ENCODE results near the gene KCNMA1. TPM values are rescaled to one million over a fixed set of nuclear protein-coding genes. Genes with fewer than 3 reads are reported as not detected.

The KCNMA1 gene
- total and polyA plus RNA-seq, 10 of the 15 experiments (the other 5 are each of a cell fraction or from before 2014, with no cell fraction given) = 8.5 to 77.0 (median 21.3) TPM

DNA sequence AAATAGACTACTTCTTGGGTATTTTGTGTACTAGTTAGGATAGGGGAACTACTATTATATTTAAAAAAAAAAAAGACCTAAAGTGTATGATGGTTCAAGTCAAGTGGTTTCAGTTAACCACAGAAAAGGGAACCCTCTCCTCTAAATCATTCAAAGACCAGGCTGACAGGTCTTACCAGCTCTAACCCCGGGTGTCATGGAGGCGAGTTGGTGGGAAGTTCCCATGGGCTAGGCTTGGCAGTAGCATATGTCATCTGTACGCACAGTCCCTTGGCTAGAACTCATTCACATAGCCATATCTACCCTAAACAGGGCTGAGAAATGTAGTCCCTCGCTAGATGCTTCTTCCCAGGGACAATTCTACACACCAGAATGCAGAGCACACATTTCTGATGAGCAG is 37.7 kb upstream of the KCNMA1 start (continued):
- TF ChIP-seq, protein P1, sequence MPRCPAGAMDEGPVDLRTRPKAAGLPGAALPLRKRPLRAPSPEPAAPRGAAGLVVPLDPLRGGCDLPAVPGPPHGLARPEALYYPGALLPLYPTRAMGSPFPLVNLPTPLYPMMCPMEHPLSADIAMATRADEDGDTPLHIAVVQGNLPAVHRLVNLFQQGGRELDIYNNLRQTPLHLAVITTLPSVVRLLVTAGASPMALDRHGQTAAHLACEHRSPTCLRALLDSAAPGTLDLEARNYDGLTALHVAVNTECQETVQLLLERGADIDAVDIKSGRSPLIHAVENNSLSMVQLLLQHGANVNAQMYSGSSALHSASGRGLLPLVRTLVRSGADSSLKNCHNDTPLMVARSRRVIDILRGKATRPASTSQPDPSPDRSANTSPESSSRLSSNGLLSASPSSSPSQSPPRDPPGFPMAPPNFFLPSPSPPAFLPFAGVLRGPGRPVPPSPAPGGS (IDR thresholded peaks at IDR 0.05; ENCODE audit: borderline replicate concordance, insufficient read depth, low read depth, low read length, poor library complexity, severe bottlenecking) = peak; percentile 44
- peak in 1 of 2 experiments; percentile 24; a peak in 1 of 4 replicates for TF ChIP-seq IKZF2 (IDR thresholded peaks at IDR 0.05)
- TF ChIP-seq TCF7 (IDR thresholded peaks at IDR 0.05; ENCODE audit: borderline replicate concordance) = no peak
- TF ChIP-seq KAT2A (conservative IDR thresholded peaks at IDR 0.05; ENCODE audit: control insufficient read depth, low read depth, low read length) = no peak
- TF ChIP-seq ATF7 (IDR thresholded peaks at IDR 0.05; ENCODE audit: low read depth) = peak; percentile 27; the same call in 1 of the 2 replicates
- TF ChIP-seq, protein P2, sequence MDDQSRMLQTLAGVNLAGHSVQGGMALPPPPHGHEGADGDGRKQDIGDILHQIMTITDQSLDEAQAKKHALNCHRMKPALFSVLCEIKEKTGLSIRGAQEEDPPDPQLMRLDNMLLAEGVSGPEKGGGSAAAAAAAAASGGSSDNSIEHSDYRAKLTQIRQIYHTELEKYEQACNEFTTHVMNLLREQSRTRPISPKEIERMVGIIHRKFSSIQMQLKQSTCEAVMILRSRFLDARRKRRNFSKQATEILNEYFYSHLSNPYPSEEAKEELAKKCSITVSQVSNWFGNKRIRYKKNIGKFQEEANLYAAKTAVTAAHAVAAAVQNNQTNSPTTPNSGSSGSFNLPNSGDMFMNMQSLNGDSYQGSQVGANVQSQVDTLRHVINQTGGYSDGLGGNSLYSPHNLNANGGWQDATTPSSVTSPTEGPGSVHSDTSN (IDR thresholded peaks at IDR 0.05; ENCODE audit: insufficient replicate concordance, low read depth, low read length) = peak; percentile 34
- peak; percentile 24 for TF ChIP-seq MEF2B (IDR thresholded peaks at IDR 0.05; ENCODE audit: partially characterized antibody, poor library complexity, severe bottlenecking)

DNA sequence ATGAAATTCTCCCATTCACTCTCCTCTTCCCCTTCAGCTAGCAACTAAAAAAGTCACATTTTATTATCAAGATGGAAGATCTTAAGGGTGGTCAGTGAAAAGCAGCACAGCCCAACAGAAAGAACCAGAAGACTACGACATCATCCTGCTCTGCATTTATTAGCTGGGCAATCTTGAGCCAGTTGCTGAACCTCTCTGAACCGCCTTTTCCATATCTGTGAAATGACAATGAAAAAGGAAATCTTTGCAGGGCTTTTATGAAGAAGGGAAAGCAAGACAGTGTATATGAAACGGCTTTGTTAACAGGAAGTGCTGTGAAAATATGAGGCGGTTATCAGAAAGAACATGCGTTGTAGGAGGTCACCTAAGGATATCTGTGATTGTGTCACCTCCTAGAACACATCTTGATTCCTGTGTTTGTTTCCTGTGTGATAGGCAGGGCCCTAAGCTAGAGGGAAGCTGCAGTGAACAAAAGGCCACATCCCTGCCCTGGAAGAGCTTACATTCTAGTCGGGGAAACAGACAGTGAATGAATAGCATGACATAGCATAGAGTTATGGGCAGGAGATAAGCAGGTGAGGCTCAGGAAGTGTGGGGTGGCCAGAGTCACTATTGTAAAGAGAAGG is 36.0 kb upstream of the KCNMA1 start:
- no peak for FAIRE-seq
- no peak overlapping the region for H3K4me3 ChIP-seq
- H3K4me1 ChIP-seq (ENCODE audit: control insufficient read depth, insufficient read depth, low read length) = no peaks in the 10 kb centered on the region
- H3K36me3 ChIP-seq (ENCODE audit: control insufficient read depth in 2 of 2, insufficient read depth in 2 of 2, low read length in 1 of 2) = no peaks in the 10 kb centered on the region; a peak in 1 of 4 replicates
- no peaks in the 10 kb centered on the region for H4K20me1 ChIP-seq (ENCODE audit: control insufficient read depth, insufficient read depth)
- no peak for TF ChIP-seq KLF5 (IDR thresholded peaks at IDR 0.05; ENCODE audit: partially characterized antibody)
- TF ChIP-seq, protein P3, sequence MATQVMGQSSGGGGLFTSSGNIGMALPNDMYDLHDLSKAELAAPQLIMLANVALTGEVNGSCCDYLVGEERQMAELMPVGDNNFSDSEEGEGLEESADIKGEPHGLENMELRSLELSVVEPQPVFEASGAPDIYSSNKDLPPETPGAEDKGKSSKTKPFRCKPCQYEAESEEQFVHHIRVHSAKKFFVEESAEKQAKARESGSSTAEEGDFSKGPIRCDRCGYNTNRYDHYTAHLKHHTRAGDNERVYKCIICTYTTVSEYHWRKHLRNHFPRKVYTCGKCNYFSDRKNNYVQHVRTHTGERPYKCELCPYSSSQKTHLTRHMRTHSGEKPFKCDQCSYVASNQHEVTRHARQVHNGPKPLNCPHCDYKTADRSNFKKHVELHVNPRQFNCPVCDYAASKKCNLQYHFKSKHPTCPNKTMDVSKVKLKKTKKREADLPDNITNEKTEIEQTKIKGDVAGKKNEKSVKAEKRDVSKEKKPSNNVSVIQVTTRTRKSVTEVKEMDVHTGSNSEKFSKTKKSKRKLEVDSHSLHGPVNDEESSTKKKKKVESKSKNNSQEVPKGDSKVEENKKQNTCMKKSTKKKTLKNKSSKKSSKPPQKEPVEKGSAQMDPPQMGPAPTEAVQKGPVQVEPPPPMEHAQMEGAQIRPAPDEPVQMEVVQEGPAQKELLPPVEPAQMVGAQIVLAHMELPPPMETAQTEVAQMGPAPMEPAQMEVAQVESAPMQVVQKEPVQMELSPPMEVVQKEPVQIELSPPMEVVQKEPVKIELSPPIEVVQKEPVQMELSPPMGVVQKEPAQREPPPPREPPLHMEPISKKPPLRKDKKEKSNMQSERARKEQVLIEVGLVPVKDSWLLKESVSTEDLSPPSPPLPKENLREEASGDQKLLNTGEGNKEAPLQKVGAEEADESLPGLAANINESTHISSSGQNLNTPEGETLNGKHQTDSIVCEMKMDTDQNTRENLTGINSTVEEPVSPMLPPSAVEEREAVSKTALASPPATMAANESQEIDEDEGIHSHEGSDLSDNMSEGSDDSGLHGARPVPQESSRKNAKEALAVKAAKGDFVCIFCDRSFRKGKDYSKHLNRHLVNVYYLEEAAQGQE (IDR thresholded peaks at IDR 0.05; ENCODE audit: low read depth, low read length) = no peak
- TF ChIP-seq, protein P4, sequence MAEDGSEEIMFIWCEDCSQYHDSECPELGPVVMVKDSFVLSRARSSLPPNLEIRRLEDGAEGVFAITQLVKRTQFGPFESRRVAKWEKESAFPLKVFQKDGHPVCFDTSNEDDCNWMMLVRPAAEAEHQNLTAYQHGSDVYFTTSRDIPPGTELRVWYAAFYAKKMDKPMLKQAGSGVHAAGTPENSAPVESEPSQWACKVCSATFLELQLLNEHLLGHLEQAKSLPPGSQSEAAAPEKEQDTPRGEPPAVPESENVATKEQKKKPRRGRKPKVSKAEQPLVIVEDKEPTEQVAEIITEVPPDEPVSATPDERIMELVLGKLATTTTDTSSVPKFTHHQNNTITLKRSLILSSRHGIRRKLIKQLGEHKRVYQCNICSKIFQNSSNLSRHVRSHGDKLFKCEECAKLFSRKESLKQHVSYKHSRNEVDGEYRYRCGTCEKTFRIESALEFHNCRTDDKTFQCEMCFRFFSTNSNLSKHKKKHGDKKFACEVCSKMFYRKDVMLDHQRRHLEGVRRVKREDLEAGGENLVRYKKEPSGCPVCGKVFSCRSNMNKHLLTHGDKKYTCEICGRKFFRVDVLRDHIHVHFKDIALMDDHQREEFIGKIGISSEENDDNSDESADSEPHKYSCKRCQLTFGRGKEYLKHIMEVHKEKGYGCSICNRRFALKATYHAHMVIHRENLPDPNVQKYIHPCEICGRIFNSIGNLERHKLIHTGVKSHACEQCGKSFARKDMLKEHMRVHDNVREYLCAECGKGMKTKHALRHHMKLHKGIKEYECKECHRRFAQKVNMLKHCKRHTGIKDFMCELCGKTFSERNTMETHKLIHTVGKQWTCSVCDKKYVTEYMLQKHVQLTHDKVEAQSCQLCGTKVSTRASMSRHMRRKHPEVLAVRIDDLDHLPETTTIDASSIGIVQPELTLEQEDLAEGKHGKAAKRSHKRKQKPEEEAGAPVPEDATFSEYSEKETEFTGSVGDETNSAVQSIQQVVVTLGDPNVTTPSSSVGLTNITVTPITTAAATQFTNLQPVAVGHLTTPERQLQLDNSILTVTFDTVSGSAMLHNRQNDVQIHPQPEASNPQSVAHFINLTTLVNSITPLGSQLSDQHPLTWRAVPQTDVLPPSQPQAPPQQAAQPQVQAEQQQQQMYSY (CRISPR knock-in tag; IDR thresholded peaks at IDR 0.05) = no peak
- intact Hi-C loops (cut with micrococcal nuclease; ENCODE audit: unreplicated experiment) = no loop called here
- ChIA-PET SMC1A (ENCODE audit: uncharacterized antibody, unreplicated experiment) (interaction anchor here (1.1 to 2.6 kb wide), 4 partner anchors 9 to 38 kb away, joined by 3 to 8 read pairs (median 6); no protein-coding TSS in a partner anchor), CTCF (interaction anchor here (3.2 kb wide), 1 partner anchor 37 kb away, joined by 18 read pairs; no protein-coding TSS in a partner anchor), POLR2A (no interaction called here), RAD21 (ENCODE audit: unreplicated experiment) (no interaction called here)
- no peak overlapping the region for H3K27ac ChIP-seq (ENCODE audit: control insufficient read depth, insufficient read depth)
- DNase-seq (ENCODE audit: low read depth, low spot score) = no peak
- no peaks in the 10 kb centered on the region for H3K27me3 ChIP-seq (replicated peaks in 1 of 2; ENCODE audit: control insufficient read depth in 2 of 2, insufficient read depth in 2 of 2, low read length in 1 of 2)
- no peak overlapping the region for H3K4me2 ChIP-seq (ENCODE audit: control insufficient read depth, insufficient read depth)
- 84% methylated on average over 6 of the region's 6 CpGs for WGBS (ENCODE audit: insufficient coverage, insufficient replicate concordance, low lambda C conversion rate, missing lambda C conversion rate)
- no peaks in the 10 kb centered on the region for H3K79me2 ChIP-seq (ENCODE audit: control insufficient read depth, insufficient read depth, low read length)
- BruUV-seq (replicated peaks) = no TSS peak
- H3K9ac ChIP-seq (ENCODE audit: control insufficient read depth, insufficient read depth, low read length) = no peak overlapping the region
- no peak for ATAC-seq
- H2AFZ ChIP-seq (ENCODE audit: control insufficient read depth, low read depth, low read length) = no peak overlapping the region
- H3K9me3 ChIP-seq (replicated peaks; ENCODE audit: control insufficient read depth, insufficient read depth, low read length) = peaks cover 3% of the 10 kb centered on the region; the same call in 2 of the 3 replicates
- in situ Hi-C loops (cut with MboI) = no loop called here
